SJSA1 (cell line): ENCODE results near the gene TRIM24. TPM values are rescaled to one million over a fixed set of nuclear protein-coding genes. Genes with fewer than 3 reads are reported as not detected.
"Not testable (repeated sequence)": the region's sequence is repeated elsewhere in the genome, so short reads cannot be mapped to it uniquely, and the experiment has no call there.

Experiments
- DNase-seq, 2 experiments: peaks; one replicate each; pipeline ENCODE4 v3.0.0-alpha.2; 2015 to 2020; ENCODE audit warnings: low spot score in 2 of 2, low read depth in 1 of 2
- H3K27ac ChIP-seq: fragments of 250-450 bp; sonication (Bioruptor Pico); 2 replicates; pipeline ENCODE4 v1.5.1; 2020; ENCODE audit warnings: mild to moderate bottlenecking, moderate library complexity
- H3K27me3 ChIP-seq: fragments of 250-450 bp; sonication (Bioruptor Pico); replicated peaks from 2 replicates; pipeline ENCODE4 v1.5.1; 2020; ENCODE audit warnings: mild to moderate bottlenecking, moderate library complexity
- H3K36me3 ChIP-seq: fragments of 250-450 bp; sonication (Bioruptor Pico); 2 replicates; pipeline ENCODE4 v1.5.1; 2020; ENCODE audit warnings: mild to moderate bottlenecking
- H3K4me1 ChIP-seq: fragments of 250-450 bp; sonication (Bioruptor Pico); replicated peaks from 2 replicates; pipeline ENCODE4 v1.6.1; 2021; ENCODE audit warnings: mild to moderate bottlenecking
- H3K4me3 ChIP-seq: fragments of 250-450 bp; sonication (Bioruptor Pico); 2 replicates; pipeline ENCODE4 v1.5.1; 2020; ENCODE audit warnings: mild to moderate bottlenecking
- H3K9me3 ChIP-seq: fragments of 250-450 bp; sonication (Bioruptor Pico); replicated peaks from 2 replicates; pipeline ENCODE4 v1.5.1; 2020; ENCODE audit warnings: mild to moderate bottlenecking
- total RNA-seq: library from RNA; depleted of rRNA; stranded (reverse); fragments of >200 nt; shearing (Covaris generic); gene quantifications from 2 replicates; pipeline ENCODE4 v1.2.3, GENCODE V29; 2014

Gene TRIM24
- total RNA-seq, 1 experiment from 2014 or later: 20.3 TPM

DNA sequence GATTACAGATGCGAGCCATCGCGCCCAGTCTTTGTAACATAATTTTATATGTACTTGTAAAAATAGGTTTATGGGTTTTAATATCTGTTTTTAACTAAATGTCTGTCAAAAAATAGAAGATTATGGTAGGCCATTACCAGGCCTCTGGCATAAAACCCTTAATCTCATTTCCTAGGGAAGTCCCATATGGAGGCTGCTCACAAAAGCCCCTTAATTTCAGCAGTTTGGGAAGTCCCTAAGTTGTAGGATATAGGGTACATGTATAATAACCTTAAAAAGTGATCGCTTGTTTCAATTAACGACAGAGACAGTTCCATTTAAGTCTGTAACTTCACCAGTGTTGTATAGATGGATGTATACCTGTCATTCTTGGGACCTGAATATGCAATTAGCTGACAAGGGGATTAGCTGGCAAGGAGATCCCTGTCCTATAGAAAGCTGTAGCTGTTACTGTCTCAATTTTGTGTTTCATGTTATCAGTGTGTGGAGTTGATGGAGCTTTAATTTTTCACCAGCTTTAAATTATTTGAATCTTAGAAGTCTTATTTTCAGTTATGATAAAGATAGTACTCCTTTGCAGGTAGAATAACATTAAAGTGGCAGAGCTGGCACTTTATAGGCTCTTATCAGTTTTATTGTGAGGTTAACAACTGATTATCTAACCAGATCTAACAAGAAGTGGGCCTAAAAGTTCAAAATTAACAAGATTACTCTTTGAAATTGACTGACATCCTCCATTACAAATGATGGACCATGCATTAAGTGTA, 10.5 kb downstream of the TRIM24 start:
- no peaks in the 10 kb centered on the region for H3K36me3 ChIP-seq
- H3K9me3 ChIP-seq: no peaks in the 10 kb centered on the region
- H3K27ac ChIP-seq: no peak overlapping the region
- H3K27me3 ChIP-seq: no peaks in the 10 kb centered on the region
- H3K4me3 ChIP-seq: no peak overlapping the region
- DNase-seq: no peak
- H3K4me1 ChIP-seq: no peaks in the 10 kb centered on the region

DNA sequence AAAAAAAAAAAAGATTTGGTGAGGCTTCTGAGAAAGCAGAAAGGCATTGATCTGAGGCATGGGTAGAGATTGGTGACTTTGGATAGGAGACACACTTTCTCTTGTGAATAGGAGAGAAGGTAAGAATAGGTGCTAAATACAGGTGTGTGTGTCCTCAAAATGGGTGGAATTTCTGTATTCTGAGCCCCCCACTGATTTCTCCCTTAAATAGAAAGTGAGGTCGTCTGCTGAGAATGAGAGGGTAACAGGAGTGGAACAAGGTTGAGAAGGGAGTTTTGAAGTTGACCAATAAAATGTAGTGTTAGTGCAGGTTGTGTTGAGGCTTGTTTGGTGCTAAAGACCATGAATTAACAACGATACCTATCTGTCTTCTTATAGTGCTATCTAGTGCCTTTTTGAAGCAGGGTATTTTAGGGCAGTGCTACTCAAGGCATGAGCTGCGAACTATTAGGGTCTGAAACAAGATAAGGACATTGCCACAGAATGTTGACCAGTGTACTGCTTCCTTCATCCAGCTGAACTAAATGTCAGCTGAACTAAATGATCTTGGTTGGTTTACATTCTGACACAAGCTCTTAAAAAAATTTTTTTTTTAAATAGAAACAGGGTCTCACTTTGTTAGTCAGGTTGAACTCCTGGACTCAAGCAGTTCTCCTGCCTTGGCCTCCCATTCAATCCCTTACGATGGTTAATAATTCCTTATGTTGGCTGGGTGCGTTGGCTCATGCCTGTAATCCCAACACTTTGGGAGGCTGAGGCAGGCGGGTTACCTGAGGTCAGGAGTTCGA, 12.4 kb downstream of the TRIM24 start:
- Histone ChIP-seq H3K4me1 (no peaks in the 10 kb centered on the region), H3K4me3 (no peak overlapping the region), H3K27ac (no peak overlapping the region), H3K27me3 (no peaks in the 10 kb centered on the region), H3K36me3 (no peaks in the 10 kb centered on the region), H3K9me3 (no peaks in the 10 kb centered on the region)
- no peak for DNase-seq

DNA sequence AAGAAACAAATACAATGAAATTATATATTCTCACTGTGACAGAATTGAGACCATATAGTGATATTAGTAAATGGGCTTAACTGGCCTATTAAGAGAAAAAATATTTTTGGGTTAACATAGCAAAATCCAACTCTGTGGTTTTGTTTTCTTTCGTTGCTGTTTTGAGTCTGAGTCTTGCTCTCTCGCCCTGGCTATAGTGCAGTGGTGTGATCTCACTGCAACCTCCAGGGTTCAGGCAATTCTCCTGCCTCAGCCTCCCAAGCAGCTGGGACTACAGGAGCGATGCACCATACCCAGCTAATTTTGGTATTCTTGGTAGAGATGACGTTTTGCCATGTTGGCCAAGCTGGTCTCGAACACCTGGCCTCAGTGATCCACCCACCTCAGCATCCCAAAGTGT, 15.3 kb downstream of the TRIM24 start:
- Histone ChIP-seq H3K9me3 (no peaks in the 10 kb centered on the region), H3K4me1 (no peaks in the 10 kb centered on the region), H3K27ac (no peak overlapping the region), H3K4me3 (no peak overlapping the region), H3K27me3 (no peaks in the 10 kb centered on the region), H3K36me3 (no peaks in the 10 kb centered on the region)
- no peak for DNase-seq

DNA sequence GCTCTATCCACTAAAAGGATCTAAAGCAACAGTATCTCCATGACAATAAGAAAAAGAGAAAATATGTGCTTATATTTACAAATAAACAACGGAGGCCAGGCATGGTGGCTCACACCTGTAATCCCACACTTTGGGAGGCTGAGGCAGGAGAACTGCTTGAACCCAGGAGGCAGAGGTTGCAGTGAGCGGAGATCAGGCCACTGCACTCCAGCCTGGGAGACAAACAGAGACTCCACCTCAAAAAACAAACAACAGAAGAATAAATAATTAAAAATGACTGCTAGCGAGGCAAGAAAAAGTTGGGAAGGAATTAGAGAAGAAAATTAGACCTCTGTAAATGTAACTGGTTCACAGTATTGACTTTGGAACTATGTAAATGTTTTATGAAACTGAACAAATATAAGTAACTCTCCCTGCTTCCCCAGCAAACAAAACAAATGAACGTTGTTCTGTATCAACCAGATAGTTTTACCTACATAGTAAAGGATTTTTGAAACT, 17.1 kb downstream of the TRIM24 start:
- Histone ChIP-seq H3K27me3 (no peaks in the 10 kb centered on the region), H3K4me3 (no peak overlapping the region), H3K36me3 (no peaks in the 10 kb centered on the region), H3K27ac (no peak overlapping the region), H3K9me3 (no peaks in the 10 kb centered on the region), H3K4me1 (no peaks in the 10 kb centered on the region)
- DNase-seq: no peak

DNA sequence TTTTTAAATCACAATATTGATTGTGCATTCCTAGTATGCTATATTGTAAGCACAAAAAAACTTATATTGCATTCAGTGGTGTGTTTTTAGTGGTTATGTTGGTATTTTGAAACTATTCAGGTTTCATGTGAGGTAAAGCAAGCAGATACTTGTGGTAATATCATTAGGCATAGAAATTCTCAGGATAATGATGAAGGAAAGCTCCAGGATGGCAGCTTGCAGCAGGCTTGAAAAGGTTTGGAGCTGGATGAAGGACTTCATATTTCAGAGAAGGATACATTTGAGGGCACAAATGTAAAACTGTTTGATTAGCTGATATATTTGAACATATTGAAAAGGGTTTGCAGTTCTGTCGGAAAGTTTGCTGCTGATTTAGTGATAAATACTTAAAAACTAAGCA, 17.5 kb downstream of the TRIM24 start:
- no peaks in the 10 kb centered on the region for H3K9me3 ChIP-seq
- no peaks in the 10 kb centered on the region for H3K4me1 ChIP-seq
- no peak for DNase-seq
- H3K36me3 ChIP-seq: no peaks in the 10 kb centered on the region
- H3K27me3 ChIP-seq: no peaks in the 10 kb centered on the region
- H3K27ac ChIP-seq: no peak overlapping the region
- no peak overlapping the region for H3K4me3 ChIP-seq

DNA sequence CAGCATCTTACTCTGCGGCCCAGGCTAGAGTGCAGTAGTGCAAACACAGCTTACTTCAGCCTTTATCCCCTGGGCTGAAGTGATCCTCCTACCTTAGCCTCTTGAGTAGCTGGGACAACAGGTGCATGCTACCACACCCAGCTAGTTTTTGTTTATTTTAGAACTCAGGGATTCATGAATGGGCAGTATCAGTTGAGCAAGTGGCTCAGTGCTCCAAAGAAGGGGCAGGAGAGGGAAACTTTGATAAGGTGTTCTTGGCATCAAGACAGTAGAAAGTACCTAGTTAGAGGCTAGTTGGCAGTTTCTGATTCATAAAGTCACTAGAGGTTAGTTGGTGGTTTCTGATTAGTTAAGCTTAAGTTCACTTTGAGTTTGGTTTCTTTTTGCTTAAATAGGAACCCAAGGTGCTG, 18.4 kb downstream of the TRIM24 start:
- no peak for DNase-seq
- Histone ChIP-seq H3K27ac (no peak overlapping the region), H3K36me3 (no peaks in the 10 kb centered on the region), H3K4me1 (no peaks in the 10 kb centered on the region), H3K9me3 (no peaks in the 10 kb centered on the region), H3K4me3 (no peak overlapping the region), H3K27me3 (no peaks in the 10 kb centered on the region)

DNA sequence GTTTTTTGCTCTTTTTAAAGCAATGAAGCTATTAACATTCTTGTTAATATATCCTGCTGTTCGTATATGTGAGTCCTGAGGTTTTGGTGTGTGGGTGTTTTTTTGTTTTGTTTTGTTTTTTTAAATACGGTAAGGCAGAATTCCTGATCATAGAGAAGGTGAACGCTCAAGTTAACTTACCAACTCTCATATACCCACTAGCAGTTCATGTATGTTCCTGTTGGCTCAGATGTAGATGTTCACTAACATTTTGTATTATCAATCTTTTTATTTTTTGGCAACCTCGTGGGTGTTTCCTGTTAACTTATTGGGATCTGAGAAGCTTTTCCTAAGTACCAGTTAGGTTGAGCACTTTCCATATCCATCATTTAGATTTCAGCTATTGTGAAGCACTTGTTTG, 20.5 kb downstream of the TRIM24 start:
- H3K27ac ChIP-seq: no peak overlapping the region
- no peaks in the 10 kb centered on the region for H3K9me3 ChIP-seq
- H3K4me3 ChIP-seq: no peak overlapping the region
- no peaks in the 10 kb centered on the region for H3K36me3 ChIP-seq
- H3K27me3 ChIP-seq: no peaks in the 10 kb centered on the region
- no peak for DNase-seq
- no peaks in the 10 kb centered on the region for H3K4me1 ChIP-seq

DNA sequence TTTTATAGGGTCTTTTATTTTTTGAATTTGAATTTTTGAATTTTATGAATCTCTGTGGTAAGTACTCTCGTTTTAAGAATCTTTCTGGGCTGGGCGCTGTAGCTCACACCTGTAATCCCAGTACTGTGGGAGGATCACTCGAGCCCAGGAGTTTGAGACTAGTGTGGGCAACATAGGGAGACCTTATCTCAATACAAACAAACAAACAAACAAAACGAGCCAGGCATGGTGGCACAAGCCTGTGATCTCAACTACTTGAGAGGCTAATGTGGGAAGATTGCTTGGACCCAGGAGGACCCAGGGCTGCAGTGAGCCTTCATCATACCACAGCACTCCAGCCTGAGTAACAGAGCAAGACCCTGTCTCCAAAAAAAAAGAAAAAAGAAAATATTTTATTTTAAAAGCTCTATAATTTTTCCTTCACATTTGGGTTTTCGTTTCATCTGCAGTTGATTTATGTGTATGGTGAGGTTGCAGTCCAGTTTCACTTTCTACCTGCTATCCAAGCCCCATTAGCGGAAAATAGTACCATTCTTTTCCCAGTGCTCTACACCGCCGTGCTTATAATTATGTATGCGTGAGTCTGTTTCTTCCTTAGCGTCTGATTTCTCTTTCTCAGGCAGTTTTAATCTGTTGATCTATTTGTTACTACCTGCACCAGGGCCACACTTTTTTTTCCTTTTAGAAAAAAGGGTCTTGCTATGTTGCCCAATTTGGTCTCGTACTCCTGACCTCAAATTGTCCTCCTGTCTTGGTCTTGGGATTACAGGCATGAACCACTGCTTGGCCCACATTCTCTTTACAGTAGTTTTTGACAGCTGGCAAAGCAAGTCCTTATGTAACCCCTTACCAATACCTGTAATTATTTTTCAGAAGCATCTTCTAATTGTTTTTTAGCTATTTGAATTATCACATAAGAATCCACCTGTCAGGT, 21.7 kb downstream of the TRIM24 start:
- H3K9me3 ChIP-seq: no peaks in the 10 kb centered on the region
- H3K36me3 ChIP-seq: no peaks in the 10 kb centered on the region
- no peak overlapping the region for H3K4me3 ChIP-seq
- H3K27me3 ChIP-seq: no peaks in the 10 kb centered on the region
- no peak overlapping the region for H3K27ac ChIP-seq
- H3K4me1 ChIP-seq: no peaks in the 10 kb centered on the region
- DNase-seq: no peak

DNA sequence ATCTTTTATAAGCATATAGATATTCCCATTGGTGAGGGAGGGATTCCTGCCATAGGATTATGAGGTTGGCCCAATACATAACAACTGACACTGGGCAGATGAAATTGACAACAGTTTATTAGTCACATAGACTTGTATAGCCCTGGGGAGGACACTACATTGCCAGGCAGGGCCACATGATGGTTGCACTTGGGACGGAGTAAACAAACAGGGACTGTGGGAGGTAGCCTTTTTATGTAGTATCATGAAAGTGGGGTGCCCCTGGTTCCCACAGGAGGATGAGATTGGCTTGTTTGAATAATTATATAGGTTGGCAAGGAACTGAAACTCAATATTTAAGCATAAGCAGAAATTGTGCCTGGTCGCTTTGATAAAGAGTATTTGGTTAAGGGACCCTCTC, 23.5 kb downstream of the TRIM24 start:
- Histone ChIP-seq H3K4me3 (no peak overlapping the region), H3K36me3 (no peaks in the 10 kb centered on the region), H3K27me3 (no peaks in the 10 kb centered on the region), H3K27ac (no peak overlapping the region), H3K4me1 (no peaks in the 10 kb centered on the region), H3K9me3 (no peaks in the 10 kb centered on the region)
- no peak for DNase-seq

DNA sequence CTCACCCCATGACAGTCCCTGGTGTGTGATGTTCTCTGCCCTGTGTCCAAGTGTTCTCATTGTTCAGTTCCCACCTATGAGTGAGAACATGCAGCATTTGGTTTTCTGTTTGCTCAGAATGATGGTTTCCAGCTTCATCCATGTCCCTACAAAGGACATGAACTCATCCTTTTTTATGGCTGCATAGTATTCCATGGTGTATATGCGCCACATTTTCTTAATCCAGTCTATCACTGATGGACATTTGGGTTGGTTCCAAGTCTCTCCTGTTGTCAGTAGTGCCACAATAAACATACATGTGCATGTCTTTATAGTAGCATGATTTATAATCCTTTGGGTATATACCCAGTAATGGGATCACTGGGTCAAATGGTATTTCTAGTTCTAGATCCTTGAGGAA, 25.4 kb downstream of the TRIM24 start:
- DNase-seq, H3K27me3 ChIP-seq, H3K27ac ChIP-seq, H3K9me3 ChIP-seq, H3K4me3 ChIP-seq, H3K36me3 ChIP-seq, H3K4me1 ChIP-seq: not testable (repeated sequence)

DNA sequence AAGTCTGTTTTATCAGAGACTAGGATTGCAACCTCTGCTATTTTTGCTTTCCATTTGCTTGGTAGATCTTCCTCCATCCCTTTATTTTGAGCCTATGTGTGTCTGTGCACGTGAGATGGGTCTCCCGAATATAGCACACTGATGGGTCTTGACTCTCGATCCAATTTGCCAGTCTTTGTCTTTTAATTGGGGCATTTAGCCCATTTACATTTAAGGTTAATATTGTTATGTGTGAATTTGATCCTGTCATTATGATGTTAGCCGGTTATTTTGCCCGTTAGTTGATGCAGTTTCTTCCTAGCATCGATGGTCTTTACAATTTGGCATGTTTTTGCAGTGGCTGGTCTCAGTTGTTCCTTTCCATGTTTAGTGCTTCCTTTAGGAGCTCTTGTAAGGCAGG, 29.1 kb downstream of the TRIM24 start:
- H3K36me3 ChIP-seq, H3K27me3 ChIP-seq, H3K4me3 ChIP-seq, H3K4me1 ChIP-seq, DNase-seq, H3K9me3 ChIP-seq, H3K27ac ChIP-seq: not testable (repeated sequence)

DNA sequence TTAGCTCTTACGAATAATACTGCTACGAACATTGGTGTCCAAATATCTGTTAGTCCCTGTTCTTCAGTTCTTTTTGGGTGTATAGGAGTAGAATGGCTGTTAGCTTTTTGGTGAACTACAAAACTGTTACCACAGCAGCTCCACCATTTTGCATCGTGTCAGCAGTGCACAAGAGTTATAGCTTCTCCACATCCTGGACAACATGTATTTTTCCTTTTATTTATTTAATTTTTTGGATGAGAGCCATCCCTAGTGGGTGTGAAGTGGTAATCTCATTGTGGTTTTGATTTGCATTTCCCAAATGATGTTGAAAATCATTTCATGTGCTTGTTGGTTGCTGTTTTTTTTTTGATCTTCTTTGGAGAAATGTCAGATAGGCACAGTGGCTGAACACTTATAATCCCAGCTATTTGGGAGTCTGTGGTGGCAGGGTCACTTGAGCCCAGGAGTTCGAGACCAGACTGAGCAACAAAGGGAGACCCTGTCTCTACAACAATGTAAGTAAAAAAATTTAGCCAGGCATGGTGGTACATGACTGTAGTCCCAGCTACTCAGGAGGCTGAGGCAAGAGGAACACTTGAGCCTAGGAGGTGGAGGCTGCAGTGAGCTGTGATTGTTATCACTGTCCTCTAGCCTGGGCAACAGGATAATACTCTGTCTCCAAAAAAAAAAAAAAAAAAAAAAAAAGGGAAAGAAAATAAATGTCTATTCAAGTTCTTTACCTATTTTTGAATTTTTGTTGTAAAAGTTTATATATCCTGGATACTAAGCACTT, 31.7 kb downstream of the TRIM24 start:
- Histone ChIP-seq H3K36me3 (no peaks in the 10 kb centered on the region), H3K4me1 (no peaks in the 10 kb centered on the region), H3K9me3 (no peaks in the 10 kb centered on the region), H3K4me3 (no peak overlapping the region), H3K27ac (no peak overlapping the region), H3K27me3 (no peaks in the 10 kb centered on the region)
- no peak for DNase-seq

DNA sequence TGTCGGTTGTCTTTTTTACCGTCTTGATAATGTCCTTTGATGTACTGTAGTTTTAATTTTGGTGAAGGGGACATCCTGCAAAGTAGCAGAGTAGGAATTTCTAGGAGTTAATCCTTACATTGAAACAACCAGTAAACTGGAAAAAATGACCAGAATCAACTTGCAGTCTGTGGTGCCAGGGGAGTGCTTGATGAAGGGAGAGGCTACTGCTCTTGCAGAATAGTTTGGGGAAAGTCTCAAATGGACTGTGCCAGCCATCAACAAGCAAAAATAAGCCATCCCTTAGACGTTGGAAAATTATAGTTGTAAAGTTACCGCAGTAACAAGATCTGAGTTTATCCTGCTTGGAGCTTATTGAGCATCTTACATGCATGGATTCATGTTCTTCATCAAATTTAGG, 32.4 kb downstream of the TRIM24 start:
- Histone ChIP-seq H3K27me3 (no peaks in the 10 kb centered on the region), H3K4me1 (no peaks in the 10 kb centered on the region), H3K27ac (no peak overlapping the region), H3K4me3 (no peak overlapping the region), H3K36me3 (no peaks in the 10 kb centered on the region), H3K9me3 (no peaks in the 10 kb centered on the region)
- DNase-seq: no peak
